Kidney (tissue), 14 donors: ENCODE measurements around the gene MAPK8. TPM values are rescaled to one million over a fixed set of nuclear protein-coding genes. Genes with fewer than 3 reads are reported as not detected.

ENCODE experiments used
- DNase-seq, 5 donors: peaks; one replicate each; pipeline ENCODE4 v3.0.0-alpha.2; 2013 to 2020
- FAIRE-seq: peaks from 2 replicates; lab custom pipeline; 2012; peaks lifted over from hg19 to GRCh38; lab: Jason Lieb, UNC
- H3K27ac ChIP-seq, 2 donors: one replicate each; pipeline ENCODE4 v1.7.0; 2013; ENCODE audit warnings: low read depth in 2 of 2, low read length in 2 of 2, inconsistent platforms in 1 of 2
- H3K27me3 ChIP-seq: one replicate; pipeline ENCODE4 v1.7.1; 2013; ENCODE audit warnings: low read length, inconsistent platforms; ENCODE audit not compliant: control insufficient read depth, insufficient read depth
- H3K36me3 ChIP-seq, 3 donors: one replicate each; pipeline versions ENCODE4 v1.7.0 to v1.7.1; 2013; ENCODE audit warnings: low read length in 3 of 3, control low read depth in 1 of 3, inconsistent platforms in 1 of 3; ENCODE audit not compliant: insufficient read depth in 3 of 3, control insufficient read depth in 2 of 3
- H3K4me1 ChIP-seq, 3 donors: one replicate each; pipeline versions ENCODE4 v1.7.0 to v1.7.1; 2013; ENCODE audit warnings: low read length in 3 of 3, inconsistent platforms in 1 of 3, low read depth in 1 of 3; ENCODE audit not compliant: control insufficient read depth in 2 of 3, insufficient read depth in 2 of 3
- H3K4me3 ChIP-seq, 3 donors: one replicate each; pipeline versions ENCODE4 v1.7.0 to v1.8.1; 2013; ENCODE audit warnings: low read length in 3 of 3, control low read depth in 1 of 3, inconsistent platforms in 1 of 3
- H3K9ac ChIP-seq, 3 donors: one replicate each; pipeline versions ENCODE4 v1.7.0 to v1.7.1; 2013; ENCODE audit warnings: low read length in 3 of 3, control low read depth in 1 of 3, inconsistent platforms in 1 of 3
- H3K9me3 ChIP-seq, 3 donors: one replicate each; pipeline versions ENCODE4 v1.7.0 to v1.7.1; 2013; ENCODE audit warnings: low read length in 3 of 3, control low read depth in 1 of 3, inconsistent platforms in 1 of 3; ENCODE audit not compliant: control insufficient read depth in 2 of 3, insufficient read depth in 1 of 3
- intact Hi-C: fragments of 100-400 bp; cut with DNase I; formaldehyde crosslinking; loops from one replicate; pipeline ENCODE4 v1.11.1; 2022
- polyA plus RNA-seq: library from polyadenylated mRNA; stranded (reverse); fragments of 350-450 nt; fragmentation: Illumina TruSeq; extraction: RNeasy Lipid Tissue Mini Kit (QIAGEN cat#74804); gene quantifications from one replicate; pipeline ENCODE4 v1.2.3, GENCODE V29; 2014; ENCODE audit warnings: low read depth, low replicate concordance; ENCODE audit not compliant: insufficient read depth
- total RNA-seq: library from RNA; stranded (reverse); fragmentation: NEBNext Ultra II Directional; extraction: Animal tissue kit (Norgen Biotek cat#: 25700); gene quantifications from one replicate; pipeline ENCODE4 v1.2.1, GENCODE V29; 2021
- TF ChIP-seq, protein P1 (sequence below): IDR thresholded peaks from 3 replicates; pipeline ENCODE4 v1.5.1; 2012; ENCODE audit warnings: mild to moderate bottlenecking, moderate library complexity, borderline replicate concordance; ENCODE audit not compliant: insufficient read depth; ENCODE audit errors: extremely low read depth
- donor health status: control.
- donor health status: control.
- donor health status: control.
- donor health status: control.
- donor health status: control.
- donor health status: DM: yes; HTN: yes; CAD: no.
- donor health status: Normal renal cell carcinoma (clear cell type).

MAPK8 gene
- total and polyA plus RNA-seq, 2 donors from 2014 or later = 17.0 to 36.7 TPM

DNA sequence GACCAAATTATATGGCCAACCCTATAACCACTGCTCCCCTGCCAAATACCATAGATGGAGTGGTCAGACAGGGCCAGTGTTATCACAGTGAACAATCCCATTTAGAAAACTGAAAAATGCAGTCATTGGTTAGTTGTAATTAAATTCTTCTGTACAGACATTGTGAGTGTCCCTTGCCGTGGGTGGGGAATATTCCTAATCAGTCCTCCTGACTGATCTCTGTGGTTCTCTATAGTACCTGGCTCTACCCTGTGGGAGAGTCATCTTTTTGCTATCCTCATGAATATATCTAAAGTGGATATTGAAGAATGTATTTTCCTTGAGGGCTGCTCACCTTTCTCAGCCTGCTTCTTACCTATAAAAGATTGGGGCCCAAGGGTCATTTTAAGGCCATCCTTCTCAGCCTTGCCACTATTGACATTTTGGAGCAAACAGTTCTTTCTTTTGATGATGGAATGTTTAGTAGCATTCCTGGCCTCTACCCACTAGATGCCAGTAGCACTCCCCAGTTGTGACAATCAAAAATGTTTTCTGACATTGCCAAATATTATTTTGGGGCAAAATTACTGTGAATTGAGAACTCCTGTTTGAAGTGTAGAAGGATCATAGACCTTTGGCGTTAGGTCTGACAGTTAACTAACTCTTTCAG, 110.2 kb downstream of the MAPK8 start:
- no peak overlapping the region for H3K27ac ChIP-seq
- TF ChIP-seq, protein P1, sequence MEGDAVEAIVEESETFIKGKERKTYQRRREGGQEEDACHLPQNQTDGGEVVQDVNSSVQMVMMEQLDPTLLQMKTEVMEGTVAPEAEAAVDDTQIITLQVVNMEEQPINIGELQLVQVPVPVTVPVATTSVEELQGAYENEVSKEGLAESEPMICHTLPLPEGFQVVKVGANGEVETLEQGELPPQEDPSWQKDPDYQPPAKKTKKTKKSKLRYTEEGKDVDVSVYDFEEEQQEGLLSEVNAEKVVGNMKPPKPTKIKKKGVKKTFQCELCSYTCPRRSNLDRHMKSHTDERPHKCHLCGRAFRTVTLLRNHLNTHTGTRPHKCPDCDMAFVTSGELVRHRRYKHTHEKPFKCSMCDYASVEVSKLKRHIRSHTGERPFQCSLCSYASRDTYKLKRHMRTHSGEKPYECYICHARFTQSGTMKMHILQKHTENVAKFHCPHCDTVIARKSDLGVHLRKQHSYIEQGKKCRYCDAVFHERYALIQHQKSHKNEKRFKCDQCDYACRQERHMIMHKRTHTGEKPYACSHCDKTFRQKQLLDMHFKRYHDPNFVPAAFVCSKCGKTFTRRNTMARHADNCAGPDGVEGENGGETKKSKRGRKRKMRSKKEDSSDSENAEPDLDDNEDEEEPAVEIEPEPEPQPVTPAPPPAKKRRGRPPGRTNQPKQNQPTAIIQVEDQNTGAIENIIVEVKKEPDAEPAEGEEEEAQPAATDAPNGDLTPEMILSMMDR = no peak
- no peak overlapping the region for H3K9ac ChIP-seq
- H3K27me3 ChIP-seq = no peaks in the 10 kb centered on the region
- no peaks in the 10 kb centered on the region for H3K36me3 ChIP-seq
- peaks cover 0 to 13% (median 0%) of the 10 kb centered on the region in 3 donors for H3K9me3 ChIP-seq
- FAIRE-seq = no peak
- H3K4me3 ChIP-seq = no peak overlapping the region
- intact Hi-C loops = no loop called here
- H3K4me1 ChIP-seq = no peaks in the 10 kb centered on the region
- DNase-seq = no peak

DNA sequence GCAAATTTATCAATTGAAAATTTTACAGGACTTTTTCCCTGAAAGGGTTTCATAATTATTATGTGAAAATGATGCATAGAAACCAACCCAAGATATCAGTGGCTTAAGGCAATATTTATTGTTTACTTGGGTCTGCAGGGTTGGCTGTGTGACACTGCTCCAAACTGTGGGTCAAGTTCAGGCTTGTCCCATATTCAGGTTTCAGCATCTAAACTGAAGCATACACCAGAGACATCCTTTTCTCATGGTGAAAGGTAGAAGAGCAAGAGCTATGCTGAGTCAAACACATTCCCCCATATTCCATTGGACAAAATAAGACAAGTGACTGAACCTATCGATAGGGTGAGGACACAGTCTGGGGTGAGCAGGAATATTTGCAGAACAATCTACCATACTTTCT, 110.9 kb downstream of the MAPK8 start:
- TF ChIP-seq, protein P1 = no peak
- DNase-seq (no peak), FAIRE-seq (no peak)
- Histone ChIP-seq H3K9me3 (peaks cover 0 to 8% (median 0%) of the 10 kb centered on the region in 3 donors), H3K27ac (no peak overlapping the region), H3K4me1 (no peaks in the 10 kb centered on the region), H3K27me3 (no peaks in the 10 kb centered on the region), H3K9ac (no peak overlapping the region), H3K4me3 (no peak overlapping the region), H3K36me3 (no peaks in the 10 kb centered on the region)
- intact Hi-C loops = no loop called here

DNA sequence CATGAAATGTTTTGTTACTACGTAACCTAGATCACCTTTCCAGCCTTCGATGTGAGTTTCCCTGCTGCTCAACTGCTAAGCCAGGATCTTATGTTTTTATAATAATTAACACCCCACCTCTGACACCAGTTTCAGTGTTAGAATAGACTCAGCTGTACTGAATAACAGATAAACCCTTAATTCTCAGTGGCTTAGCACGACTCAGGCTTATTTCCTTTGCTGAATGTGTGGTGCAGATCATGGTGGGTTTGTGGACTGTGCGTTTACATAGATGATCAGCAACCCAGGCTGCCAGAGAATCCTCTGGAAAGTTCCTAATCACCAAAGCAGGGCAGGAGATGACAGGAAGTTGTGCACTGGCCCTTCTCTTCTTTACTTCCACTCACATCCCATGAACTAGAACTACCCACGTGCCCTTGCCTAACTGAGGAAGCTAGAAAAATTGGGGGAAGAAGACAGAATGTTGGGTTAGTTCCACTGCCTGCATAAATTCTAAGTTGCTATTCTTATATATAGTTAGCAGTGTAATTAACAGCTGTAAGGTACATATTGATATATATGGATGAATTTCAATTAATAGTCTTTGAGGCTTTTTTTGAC, 111.8 kb downstream of the MAPK8 start:
- H3K9me3 ChIP-seq = no peaks in the 10 kb centered on the region
- DNase-seq (no peak), FAIRE-seq (no peak)
- H3K36me3 ChIP-seq = peaks cover 0 to 2% (median 0%) of the 10 kb centered on the region in 3 donors
- H3K9ac ChIP-seq = no peak overlapping the region
- no peak overlapping the region for H3K27ac ChIP-seq
- H3K4me3 ChIP-seq = no peak overlapping the region
- TF ChIP-seq, protein P1 = no peak
- intact Hi-C loops = no loop called here
- no peaks in the 10 kb centered on the region for H3K27me3 ChIP-seq
- H3K4me1 ChIP-seq = no peaks in the 10 kb centered on the region
